ENCODE results near the gene GOT2.

DNA sequence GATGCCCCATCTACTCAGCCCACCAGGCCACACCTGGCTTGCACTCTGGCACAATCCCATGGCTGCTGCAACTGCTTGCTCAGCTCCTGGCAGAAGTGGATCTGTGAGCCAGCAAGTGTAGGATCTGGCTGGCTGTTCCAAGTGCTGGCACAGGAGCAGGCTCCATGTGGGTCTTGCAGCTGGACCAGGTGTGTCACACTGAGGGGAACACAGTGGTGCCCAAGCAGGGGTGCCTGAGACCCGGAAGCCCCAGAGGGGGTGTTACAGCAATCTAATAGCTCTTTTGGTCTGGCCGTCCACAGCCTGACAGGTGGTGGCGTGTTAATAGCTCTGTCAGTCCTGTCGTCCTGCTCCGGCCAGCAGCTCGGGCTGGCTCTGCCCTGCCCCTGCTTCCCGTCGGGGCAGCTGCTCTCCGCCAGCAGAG is 19.6 kb upstream of the GOT2 start:
- TF ChIP-seq POLR2A (IDR thresholded peaks at IDR 0.05), result no peak
- TF ChIP-seq, protein P1, sequence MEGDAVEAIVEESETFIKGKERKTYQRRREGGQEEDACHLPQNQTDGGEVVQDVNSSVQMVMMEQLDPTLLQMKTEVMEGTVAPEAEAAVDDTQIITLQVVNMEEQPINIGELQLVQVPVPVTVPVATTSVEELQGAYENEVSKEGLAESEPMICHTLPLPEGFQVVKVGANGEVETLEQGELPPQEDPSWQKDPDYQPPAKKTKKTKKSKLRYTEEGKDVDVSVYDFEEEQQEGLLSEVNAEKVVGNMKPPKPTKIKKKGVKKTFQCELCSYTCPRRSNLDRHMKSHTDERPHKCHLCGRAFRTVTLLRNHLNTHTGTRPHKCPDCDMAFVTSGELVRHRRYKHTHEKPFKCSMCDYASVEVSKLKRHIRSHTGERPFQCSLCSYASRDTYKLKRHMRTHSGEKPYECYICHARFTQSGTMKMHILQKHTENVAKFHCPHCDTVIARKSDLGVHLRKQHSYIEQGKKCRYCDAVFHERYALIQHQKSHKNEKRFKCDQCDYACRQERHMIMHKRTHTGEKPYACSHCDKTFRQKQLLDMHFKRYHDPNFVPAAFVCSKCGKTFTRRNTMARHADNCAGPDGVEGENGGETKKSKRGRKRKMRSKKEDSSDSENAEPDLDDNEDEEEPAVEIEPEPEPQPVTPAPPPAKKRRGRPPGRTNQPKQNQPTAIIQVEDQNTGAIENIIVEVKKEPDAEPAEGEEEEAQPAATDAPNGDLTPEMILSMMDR (IDR thresholded peaks at IDR 0.05), result no peak
